GM21717 (cell line): ENCODE data around the gene GPR17.

Experiments used
- ATAC-seq: cut with Tn5 transposase; IDR thresholded peaks from one replicate; pipeline ENCODE4 v1.9.1; 2021; ENCODE audit warnings: mild to moderate bottlenecking, moderate library complexity; ENCODE audit not compliant: unreplicated experiment

Gene GPR17

GRCh38 chr2:127665267-127665893, 19.4 kb downstream of the GPR17 start:
- no peak for ATAC-seq

DNA sequence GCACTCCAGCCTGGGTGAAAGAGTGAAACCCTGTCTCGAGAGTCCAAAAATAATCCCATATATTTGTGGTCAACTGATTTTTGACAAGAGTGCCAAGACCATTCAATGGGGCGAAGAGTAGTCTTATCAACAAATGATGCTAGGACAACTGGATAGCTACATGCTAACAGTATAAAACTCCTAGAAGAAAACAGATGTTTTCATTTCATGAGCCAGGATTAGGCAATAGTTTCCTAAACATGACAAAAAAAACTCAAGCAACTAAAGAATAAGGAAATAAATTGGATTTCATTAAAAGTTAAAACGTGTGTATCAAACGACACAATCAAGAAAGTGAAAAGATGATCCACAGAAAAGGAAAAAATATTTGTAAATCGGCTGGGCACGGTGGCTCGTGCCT, 23.1 kb downstream of the GPR17 start:
- no peak for ATAC-seq

GRCh38 chr2:127670055-127670956, 24.4 kb downstream of the GPR17 start:
- no peak for ATAC-seq

GRCh38 chr2:127670957-127671290, 25.0 kb downstream of the GPR17 start:
- no peak for ATAC-seq

- no peak for ATAC-seq
Observed at GRCh38 chr2:127671557-127672302, 25.8 kb downstream of the GPR17 start.

GRCh38 chr2:127672341-127673224, 26.6 kb downstream of the GPR17 start:
- no peak for ATAC-seq

- no peak for ATAC-seq
Observed at GRCh38 chr2:127673291-127674069, 27.5 kb downstream of the GPR17 start.

DNA sequence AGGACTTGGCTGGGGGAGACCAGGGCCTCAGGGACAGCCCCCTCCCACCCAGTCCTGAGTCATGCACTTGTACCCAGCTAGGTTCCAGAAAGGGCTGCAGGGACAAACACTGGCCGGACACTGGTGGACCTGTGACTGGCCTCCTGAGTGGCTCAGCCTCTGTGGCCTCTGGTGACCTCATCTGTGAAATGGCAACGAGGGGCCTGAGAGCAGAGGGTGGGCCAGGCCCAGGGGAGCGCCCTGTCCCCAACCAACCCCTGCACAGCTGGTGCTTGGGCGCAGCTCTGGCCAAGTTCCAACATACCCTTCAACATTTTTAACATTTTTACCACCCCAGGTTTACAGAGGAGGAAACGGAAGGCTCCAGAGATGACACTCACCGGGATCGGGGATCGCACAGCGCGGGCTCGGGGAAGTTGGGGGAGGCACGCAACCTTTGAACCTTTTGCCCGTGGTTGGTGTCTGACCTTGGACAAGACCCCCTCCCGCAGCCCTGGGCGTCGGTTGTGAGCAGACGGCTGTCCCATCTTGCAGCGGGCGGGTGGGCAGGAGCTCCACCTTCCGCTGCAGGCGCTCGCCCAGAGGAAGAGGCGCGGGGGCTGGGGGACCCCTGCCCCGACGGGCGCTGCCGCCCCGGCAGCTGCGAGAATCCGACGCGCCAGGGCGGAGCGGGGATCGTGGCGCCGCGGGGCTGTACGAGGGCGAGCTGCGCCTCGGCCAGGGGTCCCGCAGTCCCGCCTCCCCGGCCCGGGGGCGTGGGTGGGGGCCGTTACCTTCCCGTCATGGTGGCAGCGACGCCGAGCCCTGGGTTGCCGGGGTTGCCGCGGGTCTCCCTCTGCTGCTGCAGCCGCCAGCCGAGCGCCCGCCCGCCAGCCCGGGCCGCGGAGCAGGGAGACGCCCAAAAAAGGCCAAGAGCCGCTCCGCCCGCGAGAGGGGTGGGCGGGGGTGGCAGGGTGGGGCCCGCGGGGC, 28.6 kb downstream of the GPR17 start:
- ATAC-seq, result no peak

DNA sequence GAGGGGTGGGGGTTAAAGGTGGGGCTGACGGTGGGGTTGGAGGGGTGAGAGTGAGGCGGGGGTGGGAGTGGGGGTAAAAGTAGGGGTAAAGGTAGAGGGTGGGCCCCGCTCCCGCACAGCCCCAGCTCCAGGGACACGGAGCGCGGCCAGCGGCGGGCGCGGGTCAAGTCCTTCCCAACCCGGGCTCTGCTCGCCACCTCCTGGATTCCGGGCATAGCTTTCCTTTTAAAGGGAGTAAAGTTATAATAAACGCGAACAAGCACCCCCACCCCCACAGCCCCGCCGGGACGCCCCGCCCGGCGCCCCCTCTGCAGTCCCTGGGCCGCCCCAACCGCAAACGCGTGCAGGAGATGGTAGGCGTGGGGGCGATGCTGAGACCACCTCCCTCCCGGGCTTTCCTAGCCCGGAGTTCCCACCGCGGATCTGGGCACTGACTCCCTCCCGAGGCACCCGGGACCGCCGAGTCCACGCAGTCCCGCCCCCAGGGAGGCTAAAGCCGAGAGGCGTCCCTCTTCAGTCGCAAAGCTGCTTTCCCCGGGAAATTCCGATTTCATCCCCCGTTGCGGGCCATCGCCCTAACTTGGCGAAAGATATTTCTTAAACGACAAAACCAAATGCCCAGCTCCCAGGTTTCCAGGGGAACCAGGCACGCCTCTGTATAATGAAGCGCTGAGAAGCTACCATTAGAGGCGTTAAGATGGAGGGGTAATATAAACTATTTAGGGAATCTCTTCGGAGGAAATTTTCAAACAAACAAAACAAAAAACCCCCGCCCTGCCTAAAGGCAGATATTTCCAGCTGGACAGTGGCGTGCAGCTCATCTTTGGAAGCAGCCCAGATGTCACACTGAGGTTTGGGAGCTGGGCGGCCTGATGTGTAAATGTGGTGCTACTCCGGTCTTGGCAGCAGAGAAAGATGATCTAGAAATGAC, 29.6 kb downstream of the GPR17 start, which contains the start of gene LIMS2:
Gene LIMS2, minus strand, starts transcription at position 200 of the 931 bp plus-strand sequence. CDS start 506 bp downstream, outside the sequence.
- ATAC-seq, result no peak

- no peak for ATAC-seq
Observed at GRCh38 chr2:127676906-127677305, 31.0 kb downstream of the GPR17 start.

GRCh38 chr2:127678531-127678930, 32.6 kb downstream of the GPR17 start:
- ATAC-seq, result no peak

DNA sequence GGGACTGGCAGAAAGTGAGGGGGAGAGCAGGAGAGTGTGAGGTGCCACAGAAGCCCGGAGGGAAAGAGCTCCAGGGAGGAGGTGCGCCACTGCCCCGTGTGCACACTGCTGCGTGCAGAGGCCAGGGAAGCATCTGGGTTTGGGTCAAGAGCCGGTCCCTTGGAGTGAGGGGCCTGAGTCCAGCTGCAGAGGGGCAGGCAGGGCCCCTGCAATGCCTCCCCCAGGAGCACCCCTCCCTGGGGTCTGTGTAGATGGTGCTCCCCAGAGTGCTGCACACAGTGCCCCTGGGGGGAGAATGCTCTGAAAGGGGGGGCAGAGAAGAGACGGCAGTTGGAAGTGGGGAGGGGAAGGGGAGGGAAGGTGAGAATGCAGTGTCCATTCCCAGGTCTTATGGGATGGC, 33.0 kb downstream of the GPR17 start:
- no peak for ATAC-seq

GRCh38 chr2:127679680-127680361, 33.9 kb downstream of the GPR17 start:
- ATAC-seq, result no peak

- no peak for ATAC-seq
Observed at GRCh38 chr2:127680706-127681287, 34.8 kb downstream of the GPR17 start.

DNA sequence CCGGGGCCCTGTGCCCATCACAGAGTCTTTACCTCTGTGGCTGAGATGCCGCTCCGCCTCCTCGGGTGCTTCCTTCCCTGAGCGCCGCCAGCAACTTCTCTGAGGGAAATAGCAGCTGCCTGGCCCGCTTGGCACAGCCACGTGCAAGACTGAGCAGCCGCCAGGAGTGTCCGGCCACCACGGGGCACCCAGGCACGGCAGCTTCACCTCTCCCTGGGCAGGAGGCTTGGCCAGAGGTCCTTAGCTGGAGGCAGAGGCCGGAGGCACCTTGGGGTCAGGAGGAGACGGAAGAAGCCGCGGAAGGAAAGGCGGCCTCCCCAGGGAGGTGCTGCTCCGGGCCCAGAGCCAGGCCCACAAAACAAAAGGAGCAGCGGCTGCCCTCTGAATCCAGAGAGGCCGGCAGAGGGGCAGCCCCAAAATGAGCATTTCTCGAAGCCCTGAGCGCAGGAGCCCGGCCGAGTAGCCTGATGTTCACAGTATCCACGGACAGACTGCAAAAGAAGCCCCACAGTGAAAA, 35.4 kb downstream of the GPR17 start:
- no peak for ATAC-seq
